Measurements from ENCODE around the gene PRKAR1B. TPM values are rescaled to one million over a fixed set of nuclear protein-coding genes. Genes with fewer than 3 reads are reported as not detected.

The PRKAR1B gene
- polyA plus RNA-seq, 1 of the 3 experiments (the other 2 are of a cell fraction), result 63.7 TPM

DNA sequence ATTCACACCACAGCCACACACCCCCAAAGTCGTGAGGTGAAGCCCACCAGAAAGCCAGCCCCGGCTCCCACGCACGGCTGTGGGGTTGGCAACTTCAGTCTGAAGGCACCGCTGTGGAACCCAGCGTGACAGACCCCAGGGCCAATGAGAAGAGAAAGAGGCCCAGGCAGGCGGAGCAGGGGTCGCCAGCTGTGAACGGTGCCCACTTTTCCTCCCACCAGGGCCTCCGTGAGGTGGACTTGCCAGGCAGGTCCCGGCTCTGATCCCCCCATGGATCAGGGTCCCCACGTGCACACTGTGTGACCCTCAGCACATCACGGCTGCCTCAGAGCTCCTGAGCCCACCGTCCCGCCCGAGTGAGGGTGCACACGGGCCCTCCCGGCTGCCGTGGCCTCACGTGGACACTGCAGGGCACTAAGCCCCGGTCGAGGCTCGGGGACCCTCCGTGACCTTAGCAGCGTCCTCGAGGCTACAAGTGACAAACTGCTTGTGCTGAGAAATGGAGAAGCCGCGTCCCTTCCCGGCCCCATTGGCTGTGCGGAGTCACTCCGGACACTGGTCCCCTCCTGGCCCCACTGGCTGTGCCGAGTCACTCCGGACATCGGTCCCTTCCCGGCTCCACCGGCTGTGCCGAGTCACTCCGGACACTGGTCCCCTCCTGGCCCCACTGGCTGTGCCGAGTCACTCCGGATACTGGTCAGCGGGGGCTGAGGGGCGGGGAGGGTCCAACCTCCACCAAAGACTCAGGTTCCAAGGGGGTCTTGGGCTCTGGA lies 135.0 kb downstream of the PRKAR1B start:
- 92% methylated on average over 31 of the region's 42 CpGs for WGBS (ENCODE audit: low lambda C conversion rate)
- ChIA-PET POLR2A (no interaction called here), CTCF (no interaction called here)
- Histone ChIP-seq H3F3A (replicated peaks; ENCODE audit: insufficient read depth) (no peaks in the 10 kb centered on the region), H2AFZ (ENCODE audit: low read depth) (no peak overlapping the region), H3K4me2 (no peak overlapping the region), H3K9me3 (no peaks in the 10 kb centered on the region), H3K27ac (ENCODE audit: low read depth in 2 of 2, low read length in 1 of 2) (no peak overlapping the region), H3K4me3 (ENCODE audit: low read depth in 2 of 2, low read length in 1 of 2) (no peak overlapping the region), H3K27me3 (ENCODE audit: insufficient read depth) (no peaks in the 10 kb centered on the region), H3K79me2 (ENCODE audit: insufficient read depth) (no peaks in the 10 kb centered on the region), H3K4me1 (ENCODE audit: control insufficient read depth in 1 of 2, insufficient read depth in 2 of 2, low read depth in 1 of 2, low read length in 1 of 2) (no peaks in the 10 kb centered on the region), H3K36me3 (replicated peaks in 1 of 2; ENCODE audit: control insufficient read depth in 1 of 2, insufficient read depth in 2 of 2, low read length in 1 of 2) (peaks cover 10 to 12% of the 10 kb centered on the region in 2 experiments), H3K9me2 (no peaks in the 10 kb centered on the region), H3K9ac (no peak overlapping the region), H4K20me1 (ENCODE audit: insufficient read depth) (no peaks in the 10 kb centered on the region)
- DNase-seq, result no peak
- TF ChIP-seq MXI1 (IDR thresholded peaks at IDR 0.05; ENCODE audit: low read depth, low read length), result no peak
- no peak for TF ChIP-seq SIN3A (IDR thresholded peaks at IDR 0.05; ENCODE audit: borderline replicate concordance, low read depth, low read length)
- no peak for TF ChIP-seq RAD21 (IDR thresholded peaks at IDR 0.05; ENCODE audit: low read length)
- no peak for TF ChIP-seq TCF12 (IDR thresholded peaks at IDR 0.05)
- TF ChIP-seq GABPA (IDR thresholded peaks at IDR 0.05; ENCODE audit: low read depth), result no peak
- no peak for TF ChIP-seq YY1 (IDR thresholded peaks at IDR 0.05; ENCODE audit: low read depth)

DNA sequence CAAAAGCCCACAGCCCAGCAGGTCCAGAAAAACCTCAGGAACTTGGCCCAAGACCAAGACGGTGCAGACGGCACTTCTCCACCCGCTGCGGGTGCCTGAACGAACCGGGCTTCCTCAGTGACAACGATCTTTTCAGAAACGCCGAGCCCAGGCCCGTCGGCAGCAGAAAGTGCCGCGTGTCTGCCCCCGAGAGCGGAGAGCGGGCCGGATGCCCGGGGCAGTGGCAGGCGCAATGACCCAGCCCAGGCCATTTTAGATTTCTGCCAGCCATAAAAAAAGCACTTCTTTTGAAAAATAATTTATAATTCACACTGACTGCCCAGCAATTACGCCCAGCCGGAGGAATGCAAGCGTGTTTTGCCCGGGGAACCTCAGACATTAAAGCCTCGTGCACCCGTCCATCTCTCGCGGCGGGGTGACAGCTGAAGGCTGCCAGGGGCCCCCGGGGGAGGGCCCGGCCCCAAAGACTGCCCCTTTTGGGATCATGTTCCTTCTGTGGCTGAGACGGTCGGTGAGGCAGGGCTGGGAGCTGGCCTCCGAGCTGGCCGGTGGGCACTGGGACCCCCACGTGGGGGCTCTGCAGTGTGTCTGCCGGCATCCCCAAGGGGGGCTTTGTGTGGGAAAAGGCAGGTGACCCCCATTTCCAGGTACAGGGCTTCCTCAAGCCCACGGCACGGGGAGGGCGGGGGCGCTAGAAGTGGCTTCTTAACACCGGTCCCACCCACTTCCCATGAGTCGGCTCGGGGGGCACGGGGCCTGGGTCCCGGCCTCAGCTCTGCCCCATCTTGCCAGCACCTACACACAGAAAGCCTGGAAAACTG lies 136.1 kb downstream of the PRKAR1B start:
- no peaks in the 10 kb centered on the region for H4K20me1 ChIP-seq (ENCODE audit: insufficient read depth)
- no peak for DNase-seq
- ChIA-PET POLR2A (no interaction called here), CTCF (no interaction called here)
- no peaks in the 10 kb centered on the region for H3K27me3 ChIP-seq (ENCODE audit: insufficient read depth)
- H3F3A ChIP-seq (replicated peaks; ENCODE audit: insufficient read depth), result no peaks in the 10 kb centered on the region
- TF ChIP-seq NFIC (IDR thresholded peaks at IDR 0.05; ENCODE audit: borderline replicate concordance) (no peak), SMC3 (IDR thresholded peaks at IDR 0.05; ENCODE audit: low read depth, low read length) (no peak), MEF2A (IDR thresholded peaks at IDR 0.05; ENCODE audit: borderline replicate concordance, low read depth) (no peak), ELF1 (IDR thresholded peaks at IDR 0.05) (no peak), GABPA (IDR thresholded peaks at IDR 0.05; ENCODE audit: low read depth) (no peak), TEAD4 (IDR thresholded peaks at IDR 0.05; ENCODE audit: borderline replicate concordance, insufficient read depth) (no peak), TCF12 (IDR thresholded peaks at IDR 0.05) (no peak), MXI1 (IDR thresholded peaks at IDR 0.05; ENCODE audit: low read depth, low read length) (no peak), GATA2 (CRISPR knock-in tag; IDR thresholded peaks at IDR 0.05) (no peak)
- TF ChIP-seq, protein P1, sequence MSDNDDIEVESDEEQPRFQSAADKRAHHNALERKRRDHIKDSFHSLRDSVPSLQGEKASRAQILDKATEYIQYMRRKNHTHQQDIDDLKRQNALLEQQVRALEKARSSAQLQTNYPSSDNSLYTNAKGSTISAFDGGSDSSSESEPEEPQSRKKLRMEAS (IDR thresholded peaks at IDR 0.05; ENCODE audit: low read depth), result no peak
- TF ChIP-seq, protein P2, sequence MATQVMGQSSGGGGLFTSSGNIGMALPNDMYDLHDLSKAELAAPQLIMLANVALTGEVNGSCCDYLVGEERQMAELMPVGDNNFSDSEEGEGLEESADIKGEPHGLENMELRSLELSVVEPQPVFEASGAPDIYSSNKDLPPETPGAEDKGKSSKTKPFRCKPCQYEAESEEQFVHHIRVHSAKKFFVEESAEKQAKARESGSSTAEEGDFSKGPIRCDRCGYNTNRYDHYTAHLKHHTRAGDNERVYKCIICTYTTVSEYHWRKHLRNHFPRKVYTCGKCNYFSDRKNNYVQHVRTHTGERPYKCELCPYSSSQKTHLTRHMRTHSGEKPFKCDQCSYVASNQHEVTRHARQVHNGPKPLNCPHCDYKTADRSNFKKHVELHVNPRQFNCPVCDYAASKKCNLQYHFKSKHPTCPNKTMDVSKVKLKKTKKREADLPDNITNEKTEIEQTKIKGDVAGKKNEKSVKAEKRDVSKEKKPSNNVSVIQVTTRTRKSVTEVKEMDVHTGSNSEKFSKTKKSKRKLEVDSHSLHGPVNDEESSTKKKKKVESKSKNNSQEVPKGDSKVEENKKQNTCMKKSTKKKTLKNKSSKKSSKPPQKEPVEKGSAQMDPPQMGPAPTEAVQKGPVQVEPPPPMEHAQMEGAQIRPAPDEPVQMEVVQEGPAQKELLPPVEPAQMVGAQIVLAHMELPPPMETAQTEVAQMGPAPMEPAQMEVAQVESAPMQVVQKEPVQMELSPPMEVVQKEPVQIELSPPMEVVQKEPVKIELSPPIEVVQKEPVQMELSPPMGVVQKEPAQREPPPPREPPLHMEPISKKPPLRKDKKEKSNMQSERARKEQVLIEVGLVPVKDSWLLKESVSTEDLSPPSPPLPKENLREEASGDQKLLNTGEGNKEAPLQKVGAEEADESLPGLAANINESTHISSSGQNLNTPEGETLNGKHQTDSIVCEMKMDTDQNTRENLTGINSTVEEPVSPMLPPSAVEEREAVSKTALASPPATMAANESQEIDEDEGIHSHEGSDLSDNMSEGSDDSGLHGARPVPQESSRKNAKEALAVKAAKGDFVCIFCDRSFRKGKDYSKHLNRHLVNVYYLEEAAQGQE (IDR thresholded peaks at IDR 0.05; ENCODE audit: low read depth, low read length), result no peak
- TF ChIP-seq, protein P3, sequence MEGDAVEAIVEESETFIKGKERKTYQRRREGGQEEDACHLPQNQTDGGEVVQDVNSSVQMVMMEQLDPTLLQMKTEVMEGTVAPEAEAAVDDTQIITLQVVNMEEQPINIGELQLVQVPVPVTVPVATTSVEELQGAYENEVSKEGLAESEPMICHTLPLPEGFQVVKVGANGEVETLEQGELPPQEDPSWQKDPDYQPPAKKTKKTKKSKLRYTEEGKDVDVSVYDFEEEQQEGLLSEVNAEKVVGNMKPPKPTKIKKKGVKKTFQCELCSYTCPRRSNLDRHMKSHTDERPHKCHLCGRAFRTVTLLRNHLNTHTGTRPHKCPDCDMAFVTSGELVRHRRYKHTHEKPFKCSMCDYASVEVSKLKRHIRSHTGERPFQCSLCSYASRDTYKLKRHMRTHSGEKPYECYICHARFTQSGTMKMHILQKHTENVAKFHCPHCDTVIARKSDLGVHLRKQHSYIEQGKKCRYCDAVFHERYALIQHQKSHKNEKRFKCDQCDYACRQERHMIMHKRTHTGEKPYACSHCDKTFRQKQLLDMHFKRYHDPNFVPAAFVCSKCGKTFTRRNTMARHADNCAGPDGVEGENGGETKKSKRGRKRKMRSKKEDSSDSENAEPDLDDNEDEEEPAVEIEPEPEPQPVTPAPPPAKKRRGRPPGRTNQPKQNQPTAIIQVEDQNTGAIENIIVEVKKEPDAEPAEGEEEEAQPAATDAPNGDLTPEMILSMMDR (IDR thresholded peaks at IDR 0.05), result no peak
- TF ChIP-seq, protein P4, sequence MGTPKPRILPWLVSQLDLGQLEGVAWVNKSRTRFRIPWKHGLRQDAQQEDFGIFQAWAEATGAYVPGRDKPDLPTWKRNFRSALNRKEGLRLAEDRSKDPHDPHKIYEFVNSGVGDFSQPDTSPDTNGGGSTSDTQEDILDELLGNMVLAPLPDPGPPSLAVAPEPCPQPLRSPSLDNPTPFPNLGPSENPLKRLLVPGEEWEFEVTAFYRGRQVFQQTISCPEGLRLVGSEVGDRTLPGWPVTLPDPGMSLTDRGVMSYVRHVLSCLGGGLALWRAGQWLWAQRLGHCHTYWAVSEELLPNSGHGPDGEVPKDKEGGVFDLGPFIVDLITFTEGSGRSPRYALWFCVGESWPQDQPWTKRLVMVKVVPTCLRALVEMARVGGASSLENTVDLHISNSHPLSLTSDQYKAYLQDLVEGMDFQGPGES (IDR thresholded peaks at IDR 0.05; ENCODE audit: low read depth, low read length), result no peak
- H3K9me2 ChIP-seq, result no peaks in the 10 kb centered on the region
- no peak overlapping the region for H3K4me3 ChIP-seq (ENCODE audit: low read depth in 2 of 2, low read length in 1 of 2)
- no peak overlapping the region for H3K27ac ChIP-seq (ENCODE audit: low read depth in 2 of 2, low read length in 1 of 2)
- H2AFZ ChIP-seq (ENCODE audit: low read depth), result no peak overlapping the region
- no peak overlapping the region for H3K9ac ChIP-seq
- H3K36me3 ChIP-seq (replicated peaks in 1 of 2; ENCODE audit: control insufficient read depth in 1 of 2, insufficient read depth in 2 of 2, low read length in 1 of 2), result peaks cover 10 to 12% of the 10 kb centered on the region in 2 experiments
- H3K79me2 ChIP-seq (ENCODE audit: insufficient read depth), result no peaks in the 10 kb centered on the region
- H3K4me2 ChIP-seq, result no peak overlapping the region
- 92% methylated on average over 34 of the region's 45 CpGs for WGBS (ENCODE audit: low lambda C conversion rate)
- no peaks in the 10 kb centered on the region for H3K9me3 ChIP-seq
- no peaks in the 10 kb centered on the region for H3K4me1 ChIP-seq (ENCODE audit: control insufficient read depth in 1 of 2, insufficient read depth in 2 of 2, low read depth in 1 of 2, low read length in 1 of 2)
